ENCODE measurements around the gene TF. TPM values are rescaled to one million over a fixed set of nuclear protein-coding genes. Genes with fewer than 3 reads are reported as not detected.

Gene TF
- under 0.01 and 0.08 TPM in 2 replicates for total RNA-seq (2014; rRNA removed; shearing (Covaris generic))

- no peak for DNase-seq
- Histone ChIP-seq H3K27ac (no peak within 1 kb of the TSS), H3K9me3 (replicated peaks) (no peaks in the 10 kb centered on the region), H3K4me1 (peaks cover 4% of the 10 kb centered on the region), H3K27me3 (no peaks in the 10 kb centered on the region; the same call in 1 of the 2 replicates), H3K4me3 (no peak within 1 kb of the TSS), H3K36me3 (no peaks in the 10 kb centered on the region)
Measured at GRCh38 chr3:133745981-133746711, at the start of gene TF. TSS of gene TF (plus strand) at chr3:133746393. CDS start at chr3:133746441, 48 bp downstream.

GRCh38 chr3:133697960-133698359 is 48.2 kb upstream of the TF start:
- no peaks in the 10 kb centered on the region for H3K27me3 ChIP-seq
- no peak overlapping the region for H3K27ac ChIP-seq
- DNase-seq, result no peak
- H3K36me3 ChIP-seq, result no peaks in the 10 kb centered on the region
- H3K9me3 ChIP-seq (replicated peaks), result no peaks in the 10 kb centered on the region
- no peaks in the 10 kb centered on the region for H3K4me1 ChIP-seq
- H3K4me3 ChIP-seq, result no peak overlapping the region

- Histone ChIP-seq H3K4me1 (no peaks in the 10 kb centered on the region), H3K27ac (no peak overlapping the region), H3K4me3 (no peak overlapping the region), H3K36me3 (no peaks in the 10 kb centered on the region), H3K9me3 (replicated peaks) (no peaks in the 10 kb centered on the region), H3K27me3 (no peaks in the 10 kb centered on the region)
- no peak for DNase-seq
Measured at GRCh38 chr3:133699467-133699866, 46.7 kb upstream of the TF start.

DNA sequence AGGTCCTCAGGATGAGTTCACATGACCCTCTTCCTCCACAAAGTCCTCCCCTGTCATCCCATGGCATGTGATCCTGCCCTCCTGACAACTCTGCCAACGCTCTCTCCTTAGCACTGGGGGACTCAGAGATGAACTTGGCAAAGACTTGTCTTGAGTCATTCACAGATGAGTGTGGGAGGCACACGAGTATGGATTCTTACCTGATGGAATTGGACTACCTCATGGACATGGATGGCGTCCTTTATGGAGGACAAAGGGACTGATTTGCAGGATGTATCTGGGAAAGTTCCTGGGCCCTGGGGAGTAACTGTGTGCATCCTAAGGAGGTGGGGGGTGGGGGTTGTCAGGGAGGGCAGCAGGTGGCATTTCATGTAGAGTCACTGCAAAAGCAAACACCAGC is 46.3 kb upstream of the TF start:
- H3K9me3 ChIP-seq (replicated peaks), result no peaks in the 10 kb centered on the region
- no peak overlapping the region for H3K4me3 ChIP-seq
- no peak for DNase-seq
- no peaks in the 10 kb centered on the region for H3K4me1 ChIP-seq
- H3K36me3 ChIP-seq, result no peaks in the 10 kb centered on the region
- H3K27ac ChIP-seq, result no peak overlapping the region
- H3K27me3 ChIP-seq, result no peaks in the 10 kb centered on the region

DNA sequence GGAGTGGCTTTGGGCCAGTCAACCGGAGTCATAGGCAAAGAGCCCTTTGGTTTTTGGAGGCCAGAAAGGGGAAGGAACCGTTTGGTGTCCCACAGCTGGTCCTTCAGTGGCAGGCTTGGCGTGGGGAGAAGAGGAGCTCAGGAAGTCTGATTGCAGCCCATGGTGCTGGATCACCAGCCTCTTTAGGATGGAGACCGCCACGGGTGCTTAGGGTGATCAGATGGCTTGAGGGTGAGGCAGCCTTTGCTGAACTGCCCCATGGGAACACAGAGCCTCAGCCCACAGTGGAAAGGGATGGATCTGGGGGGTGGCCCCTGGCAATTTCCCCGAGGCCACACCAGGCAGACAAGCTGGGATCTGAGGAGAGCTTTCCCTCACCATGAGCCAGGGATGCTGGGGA is 45.8 kb upstream of the TF start:
- Histone ChIP-seq H3K27me3 (no peaks in the 10 kb centered on the region), H3K4me1 (no peaks in the 10 kb centered on the region), H3K4me3 (no peak overlapping the region), H3K36me3 (no peaks in the 10 kb centered on the region), H3K27ac (no peak overlapping the region), H3K9me3 (replicated peaks) (no peaks in the 10 kb centered on the region)
- no peak for DNase-seq

DNA sequence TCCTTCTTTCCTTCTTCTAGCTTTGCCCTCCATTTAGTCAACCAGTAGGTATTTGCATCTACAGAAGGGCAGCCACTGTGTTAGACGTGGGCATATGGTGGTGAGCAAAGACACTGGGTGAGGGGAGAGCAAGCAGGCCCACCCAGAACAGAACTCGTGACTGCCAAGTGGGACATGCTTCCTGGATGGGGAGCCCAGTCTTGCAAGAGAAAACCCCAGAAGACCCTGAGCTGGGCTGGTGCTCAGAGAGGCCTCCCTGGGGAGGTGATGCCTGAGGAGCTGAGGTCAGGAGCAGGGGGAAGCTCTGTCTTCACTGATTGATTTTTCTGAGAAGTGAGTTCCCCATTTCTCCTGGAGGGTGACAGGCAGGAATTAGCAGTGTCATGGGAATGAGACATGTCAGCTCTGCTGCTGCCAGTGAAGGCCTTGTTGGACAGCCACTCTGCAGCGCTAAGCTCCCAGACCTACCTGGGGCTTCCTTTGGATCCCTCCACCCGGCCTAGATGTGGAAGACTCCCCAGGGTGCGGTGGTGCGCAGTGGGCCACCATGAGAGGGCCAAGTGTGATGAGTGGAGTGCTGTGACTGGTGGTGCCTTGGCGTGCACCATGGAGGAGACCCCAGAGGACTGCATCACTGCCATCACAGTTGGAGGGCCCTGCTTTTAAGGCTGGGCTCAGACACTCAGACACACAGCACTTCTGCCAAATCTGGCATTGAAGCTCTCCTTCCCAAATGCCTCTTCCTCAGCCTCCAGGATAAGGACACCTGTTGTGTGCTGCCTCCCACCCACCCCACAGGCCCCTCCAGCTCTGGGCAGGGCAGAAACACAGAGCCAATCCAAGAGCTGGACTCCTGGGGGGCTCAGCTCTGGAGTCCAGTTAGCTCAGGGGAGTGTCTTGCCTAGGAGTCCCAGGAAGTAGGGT is 44.5 kb upstream of the TF start:
- Histone ChIP-seq H3K4me3 (no peak overlapping the region), H3K4me1 (no peaks in the 10 kb centered on the region), H3K27ac (no peak overlapping the region), H3K27me3 (no peaks in the 10 kb centered on the region), H3K9me3 (replicated peaks) (no peaks in the 10 kb centered on the region), H3K36me3 (no peaks in the 10 kb centered on the region)
- DNase-seq, result no peak

GRCh38 chr3:133703915-133704314 is 42.3 kb upstream of the TF start:
- no peak for DNase-seq
- Histone ChIP-seq H3K4me3 (no peak overlapping the region), H3K9me3 (replicated peaks) (no peaks in the 10 kb centered on the region), H3K36me3 (no peaks in the 10 kb centered on the region), H3K27ac (no peak overlapping the region), H3K27me3 (no peaks in the 10 kb centered on the region), H3K4me1 (no peaks in the 10 kb centered on the region)

DNA sequence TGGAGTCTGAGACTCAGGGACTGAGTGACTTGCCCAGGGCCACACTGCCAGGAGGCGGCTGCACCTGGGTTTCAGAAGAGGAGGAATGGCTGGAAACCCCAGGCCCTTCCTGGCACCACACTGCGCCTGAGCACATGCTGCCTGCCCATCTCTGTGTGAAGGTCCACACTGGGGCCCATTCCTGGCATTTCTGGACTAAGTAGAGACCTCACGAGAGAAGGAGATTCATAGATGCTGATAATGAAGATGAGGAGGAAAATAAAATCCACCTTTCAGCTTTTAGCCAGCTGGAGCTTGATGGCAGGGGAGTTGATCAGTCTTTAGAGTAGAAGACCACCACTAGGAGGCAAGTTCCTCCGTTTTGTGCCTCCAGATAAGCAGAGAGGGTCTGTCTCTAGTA is 40.2 kb upstream of the TF start:
- H3K4me1 ChIP-seq, result no peaks in the 10 kb centered on the region
- H3K36me3 ChIP-seq, result no peaks in the 10 kb centered on the region
- no peak for DNase-seq
- H3K9me3 ChIP-seq (replicated peaks), result no peaks in the 10 kb centered on the region
- H3K4me3 ChIP-seq, result no peak overlapping the region
- no peaks in the 10 kb centered on the region; the same call in 1 of the 2 replicates for H3K27me3 ChIP-seq
- no peak overlapping the region for H3K27ac ChIP-seq

GRCh38 chr3:133709139-133709750 is 36.9 kb upstream of the TF start:
- no peaks in the 10 kb centered on the region for H3K9me3 ChIP-seq (replicated peaks)
- DNase-seq, result no peak
- no peak overlapping the region for H3K4me3 ChIP-seq
- H3K27me3 ChIP-seq, result no peaks in the 10 kb centered on the region; the same call in 1 of the 2 replicates
- no peak overlapping the region for H3K27ac ChIP-seq
- H3K36me3 ChIP-seq, result no peaks in the 10 kb centered on the region
- H3K4me1 ChIP-seq, result no peaks in the 10 kb centered on the region

- no peaks in the 10 kb centered on the region for H3K9me3 ChIP-seq (replicated peaks)
- DNase-seq, result no peak
- H3K4me3 ChIP-seq, result no peak overlapping the region
- H3K27ac ChIP-seq, result no peak overlapping the region
- H3K36me3 ChIP-seq, result no peaks in the 10 kb centered on the region
- H3K27me3 ChIP-seq, result no peaks in the 10 kb centered on the region; the same call in 1 of the 2 replicates
- H3K4me1 ChIP-seq, result no peaks in the 10 kb centered on the region
Measured at GRCh38 chr3:133711013-133711412, 35.2 kb upstream of the TF start.

- Histone ChIP-seq H3K27me3 (no peaks in the 10 kb centered on the region; the same call in 1 of the 2 replicates), H3K9me3 (replicated peaks) (no peaks in the 10 kb centered on the region), H3K27ac (no peak overlapping the region), H3K36me3 (no peaks in the 10 kb centered on the region), H3K4me3 (no peak overlapping the region), H3K4me1 (peaks cover under 1% of the 10 kb centered on the region)
- DNase-seq, result no peak
Measured at GRCh38 chr3:133712017-133712416, 34.2 kb upstream of the TF start.

DNA sequence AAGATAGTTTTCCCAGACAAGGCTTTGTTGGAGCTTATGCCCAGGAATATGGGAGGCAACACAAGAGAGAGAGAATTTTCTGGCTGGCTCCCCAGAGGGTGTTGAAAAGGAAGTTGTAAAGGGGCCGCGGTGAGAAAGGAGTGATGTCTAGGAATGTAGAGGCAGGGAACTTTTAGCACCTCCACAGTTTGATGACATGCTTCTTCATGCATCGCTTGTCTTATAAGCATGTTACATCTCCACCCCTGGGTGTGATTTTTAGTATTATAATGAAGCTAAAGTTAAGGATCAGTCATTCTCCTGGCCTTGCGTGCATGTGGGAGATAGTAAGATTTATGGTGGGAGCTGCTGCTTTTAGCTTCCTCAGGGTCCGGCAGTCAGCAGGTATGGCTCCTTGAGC is 32.8 kb upstream of the TF start:
- H3K27ac ChIP-seq, result no peak overlapping the region
- H3K9me3 ChIP-seq (replicated peaks), result no peaks in the 10 kb centered on the region
- no peak overlapping the region for H3K4me3 ChIP-seq
- peaks cover 10% of the 10 kb centered on the region for H3K4me1 ChIP-seq
- no peak for DNase-seq
- no peaks in the 10 kb centered on the region for H3K36me3 ChIP-seq
- no peaks in the 10 kb centered on the region; the same call in 1 of the 2 replicates for H3K27me3 ChIP-seq

GRCh38 chr3:133717424-133717823 is 28.8 kb upstream of the TF start:
- Histone ChIP-seq H3K4me1 (peaks cover 10% of the 10 kb centered on the region), H3K9me3 (replicated peaks) (peaks cover under 1% of the 10 kb centered on the region; the same call in 1 of the 2 replicates), H3K27me3 (no peaks in the 10 kb centered on the region), H3K27ac (no peak overlapping the region), H3K36me3 (no peaks in the 10 kb centered on the region), H3K4me3 (no peak overlapping the region)
- peak; percentile 49 to 79 for DNase-seq

DNA sequence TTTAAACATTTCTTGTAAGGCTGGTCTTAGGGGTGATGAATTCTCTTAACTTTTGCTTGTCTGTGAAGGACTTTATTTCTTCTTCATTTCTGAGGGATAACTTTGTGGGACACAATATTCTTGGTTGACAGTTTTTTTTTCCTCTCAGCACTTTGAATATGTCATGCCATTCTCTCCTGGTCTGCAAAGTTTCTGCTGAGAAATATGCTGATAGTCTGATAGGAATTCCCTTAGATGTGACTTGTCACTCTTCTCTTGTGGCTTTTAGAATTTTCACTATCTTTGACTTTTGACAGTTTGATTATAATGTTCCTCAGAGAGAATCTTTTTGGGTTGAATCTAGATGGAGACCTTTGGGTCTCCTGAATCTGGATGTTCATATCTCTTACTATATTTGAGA is 23.3 kb upstream of the TF start:
- Histone ChIP-seq H3K4me1 (no peaks in the 10 kb centered on the region; the same call in 1 of the 2 replicates), H3K9me3 (replicated peaks) (peaks cover 8% of the 10 kb centered on the region), H3K36me3 (no peaks in the 10 kb centered on the region), H3K27me3 (no peaks in the 10 kb centered on the region), H3K4me3 (no peak overlapping the region), H3K27ac (no peak overlapping the region)
- no peak for DNase-seq

GRCh38 chr3:133730993-133731392 is 15.2 kb upstream of the TF start:
- Histone ChIP-seq H3K27me3 (no peaks in the 10 kb centered on the region), H3K27ac (no peak overlapping the region), H3K4me3 (no peak overlapping the region), H3K9me3 (replicated peaks) (no peaks in the 10 kb centered on the region), H3K36me3 (no peaks in the 10 kb centered on the region), H3K4me1 (no peaks in the 10 kb centered on the region)
- no peak for DNase-seq
